Measurements from ENCODE around the gene TMC8.

Gene TMC8

GRCh38 chr17:78124081-78124835 lies 6.3 kb upstream of the TMC8 start:
- no peak for DNase-seq (ENCODE audit: low spot score)

- DNase-seq (ENCODE audit: low spot score), result no peak
Measured at GRCh38 chr17:78124836-78125137, 5.8 kb upstream of the TMC8 start.

GRCh38 chr17:78125138-78125913 lies 5.2 kb upstream of the TMC8 start:
- no peak for DNase-seq (ENCODE audit: low spot score)

GRCh38 chr17:78125976-78126894 lies 4.3 kb upstream of the TMC8 start:
- DNase-seq (ENCODE audit: low spot score), result no peak

- no peak for DNase-seq (ENCODE audit: low spot score)
Measured at GRCh38 chr17:78126895-78127238, 3.7 kb upstream of the TMC8 start.

- DNase-seq (ENCODE audit: low spot score), result peak; percentile 95
Measured at GRCh38 chr17:78127239-78127887, 3.2 kb upstream of the TMC8 start.

GRCh38 chr17:78127888-78128550 lies 2.6 kb upstream of the TMC8 start:
- peak; percentile 73 for DNase-seq (ENCODE audit: low spot score)

GRCh38 chr17:78128551-78129350 lies 1.8 kb upstream of the TMC8 start, which contains the start of gene TMC6:
Gene TMC6 (minus strand): TSS chr17:78128755. CDS start chr17:78126832, 1,923 bp downstream.
- peak; percentile 72 for DNase-seq (ENCODE audit: low spot score)

- no peak for DNase-seq (ENCODE audit: low spot score)
Measured at GRCh38 chr17:78129351-78130089, 1.1 kb upstream of the TMC8 start.

- DNase-seq (ENCODE audit: low spot score), result no peak
Measured at GRCh38 chr17:78130090-78130436, 508 bp upstream of the TMC8 start.

GRCh38 chr17:78131172-78132083 lies 857 bp downstream of the TMC8 start:
- no peak for DNase-seq (ENCODE audit: low spot score)

GRCh38 chr17:78132084-78132676 lies 1.6 kb downstream of the TMC8 start:
- no peak for DNase-seq (ENCODE audit: low spot score)

- no peak for DNase-seq (ENCODE audit: low spot score)
Measured at GRCh38 chr17:78132767-78133178, 2.2 kb downstream of the TMC8 start.

GRCh38 chr17:78133179-78133951 lies 2.8 kb downstream of the TMC8 start:
- DNase-seq (ENCODE audit: low spot score), result no peak

GRCh38 chr17:78133971-78134898 lies 3.7 kb downstream of the TMC8 start:
- DNase-seq (ENCODE audit: low spot score), result no peak

GRCh38 chr17:78134899-78135385 lies 4.4 kb downstream of the TMC8 start:
- no peak for DNase-seq (ENCODE audit: low spot score)
